Measurements from ENCODE around the gene APOO. TPM values are rescaled to one million over a fixed set of nuclear protein-coding genes. Genes with fewer than 3 reads are reported as not detected.

APOO gene
- total and polyA plus RNA-seq, 2 of the 13 experiments (the other 11 are each of a cell fraction or from before 2014, with no cell fraction given): 9.7 to 22.1 TPM

GRCh38 chrX:23857935-23858334 is 49.8 kb downstream of the APOO start:
- H3K79me2 ChIP-seq (ENCODE audit: insufficient read depth, low read length): no peaks in the 10 kb centered on the region
- 96% methylated on average over 2 of the region's 5 CpGs for WGBS (ENCODE audit: low lambda C conversion rate)
- CTCF ChIA-PET (ENCODE audit: low intra/inter-chr PET ratio, low total read pairs): no interaction called here
- no peaks in the 10 kb centered on the region for H3K27me3 ChIP-seq (ENCODE audit: control insufficient read depth in 1 of 2, insufficient read depth in 2 of 2, low read length in 2 of 2)
- BruUV-seq (replicated peaks): no TSS peak
- H3K9ac ChIP-seq (ENCODE audit: insufficient read depth, low read depth, low read length): no peak overlapping the region
- no peak overlapping the region for H3K27ac ChIP-seq (ENCODE audit: extremely low read length, insufficient read depth, low read length)
- no peak overlapping the region for H2AFZ ChIP-seq (ENCODE audit: low read length)
- in situ Hi-C loops (cut with HindIII; ENCODE audit: extremely low pct_ligation_motif_present, low pct_unique_long_range_greater_than_20kb) (no loop called here), intact Hi-C loops (cut with micrococcal nuclease; ENCODE audit: unreplicated experiment) (no loop called here)
- POLR2A ChIA-PET: no interaction called here
- no peak overlapping the region for H3K4me2 ChIP-seq (ENCODE audit: low read depth, low read length)
- peaks cover 16% of the 10 kb centered on the region for H3K4me1 ChIP-seq (ENCODE audit: insufficient read depth, low read length)
- H4K20me1 ChIP-seq (ENCODE audit: insufficient read depth, low read length): no peaks in the 10 kb centered on the region
- H3K36me3 ChIP-seq (replicated peaks in 1 of 2; ENCODE audit: control insufficient read depth in 1 of 2, insufficient read depth in 2 of 2, low read length in 2 of 2): no peaks in the 10 kb centered on the region
- no peak for ATAC-seq
- no peak for FAIRE-seq
- DNase-seq (ENCODE audit: low spot score): no peak
- no peak overlapping the region for H3K4me3 ChIP-seq (replicated peaks in 1 of 3; ENCODE audit: insufficient read depth in 1 of 3, low read depth in 2 of 3, low read length in 3 of 3)
- no peak for TF ChIP-seq CC2D1A (CRISPR knock-in tag; IDR thresholded peaks at IDR 0.05)
- H3K9me3 ChIP-seq (ENCODE audit: low read length): no peaks in the 10 kb centered on the region

- DNase-seq (ENCODE audit: low spot score) (peak; percentile 16), ATAC-seq (peak; percentile 77), FAIRE-seq (no peak)
- CTCF ChIA-PET (ENCODE audit: low intra/inter-chr PET ratio, low total read pairs): no interaction called here
- in situ Hi-C loops (cut with HindIII; ENCODE audit: extremely low pct_ligation_motif_present, low pct_unique_long_range_greater_than_20kb): no loop called here
- BruUV-seq (replicated peaks): no TSS peak
- TF ChIP-seq, protein P1, sequence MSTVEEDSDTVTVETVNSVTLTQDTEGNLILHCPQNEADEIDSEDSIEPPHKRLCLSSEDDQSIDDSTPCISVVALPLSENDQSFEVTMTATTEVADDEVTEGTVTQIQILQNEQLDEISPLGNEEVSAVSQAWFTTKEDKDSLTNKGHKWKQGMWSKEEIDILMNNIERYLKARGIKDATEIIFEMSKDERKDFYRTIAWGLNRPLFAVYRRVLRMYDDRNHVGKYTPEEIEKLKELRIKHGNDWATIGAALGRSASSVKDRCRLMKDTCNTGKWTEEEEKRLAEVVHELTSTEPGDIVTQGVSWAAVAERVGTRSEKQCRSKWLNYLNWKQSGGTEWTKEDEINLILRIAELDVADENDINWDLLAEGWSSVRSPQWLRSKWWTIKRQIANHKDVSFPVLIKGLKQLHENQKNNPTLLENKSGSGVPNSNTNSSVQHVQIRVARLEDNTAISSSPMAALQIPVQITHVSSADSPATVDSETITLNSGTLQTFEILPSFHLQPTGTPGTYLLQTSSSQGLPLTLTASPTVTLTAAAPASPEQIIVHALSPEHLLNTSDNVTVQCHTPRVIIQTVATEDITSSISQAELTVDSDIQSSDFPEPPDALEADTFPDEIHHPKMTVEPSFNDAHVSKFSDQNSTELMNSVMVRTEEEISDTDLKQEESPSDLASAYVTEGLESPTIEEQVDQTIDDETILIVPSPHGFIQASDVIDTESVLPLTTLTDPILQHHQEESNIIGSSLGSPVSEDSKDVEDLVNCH (CRISPR knock-in tag; IDR thresholded peaks at IDR 0.05): no peak
- no peak for TF ChIP-seq STAT5B (CRISPR knock-in tag; IDR thresholded peaks at IDR 0.05)
- TF ChIP-seq PHF21A (CRISPR knock-in tag; IDR thresholded peaks at IDR 0.05): no peak
- TF ChIP-seq ZNF44 (CRISPR knock-in tag; IDR thresholded peaks at IDR 0.05): no peak
- no peak for TF ChIP-seq SRY (CRISPR knock-in tag; IDR thresholded peaks at IDR 0.05)
- TF ChIP-seq, protein P2, sequence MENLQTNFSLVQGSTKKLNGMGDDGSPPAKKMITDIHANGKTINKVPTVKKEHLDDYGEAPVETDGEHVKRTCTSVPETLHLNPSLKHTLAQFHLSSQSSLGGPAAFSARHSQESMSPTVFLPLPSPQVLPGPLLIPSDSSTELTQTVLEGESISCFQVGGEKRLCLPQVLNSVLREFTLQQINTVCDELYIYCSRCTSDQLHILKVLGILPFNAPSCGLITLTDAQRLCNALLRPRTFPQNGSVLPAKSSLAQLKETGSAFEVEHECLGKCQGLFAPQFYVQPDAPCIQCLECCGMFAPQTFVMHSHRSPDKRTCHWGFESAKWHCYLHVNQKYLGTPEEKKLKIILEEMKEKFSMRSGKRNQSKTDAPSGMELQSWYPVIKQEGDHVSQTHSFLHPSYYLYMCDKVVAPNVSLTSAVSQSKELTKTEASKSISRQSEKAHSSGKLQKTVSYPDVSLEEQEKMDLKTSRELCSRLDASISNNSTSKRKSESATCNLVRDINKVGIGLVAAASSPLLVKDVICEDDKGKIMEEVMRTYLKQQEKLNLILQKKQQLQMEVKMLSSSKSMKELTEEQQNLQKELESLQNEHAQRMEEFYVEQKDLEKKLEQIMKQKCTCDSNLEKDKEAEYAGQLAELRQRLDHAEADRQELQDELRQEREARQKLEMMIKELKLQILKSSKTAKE (CRISPR knock-in tag; IDR thresholded peaks at IDR 0.05; ENCODE audit: borderline replicate concordance): no peak
- peak; percentile 83 for TF ChIP-seq RFX5 (IDR thresholded peaks at IDR 0.05; ENCODE audit: low read depth, low read length)
- TF ChIP-seq HNF4G (IDR thresholded peaks at IDR 0.05; ENCODE audit: borderline replicate concordance, low read depth, low read length): no peak
- no peak for TF ChIP-seq HNF4G (CRISPR knock-in tag; IDR thresholded peaks at IDR 0.05; ENCODE audit: borderline replicate concordance, low read depth)
- no peak for TF ChIP-seq ZBTB42 (CRISPR knock-in tag; IDR thresholded peaks at IDR 0.05)
- no peak for TF ChIP-seq BATF2 (CRISPR knock-in tag; IDR thresholded peaks at IDR 0.05)
- no peak for TF ChIP-seq ZNF260 (CRISPR knock-in tag; IDR thresholded peaks at IDR 0.05; ENCODE audit: borderline replicate concordance, low read depth)
- 0 out of 2 replicates have a peak, but pooled peaks have one; percentile 17 for TF ChIP-seq HNF4A (CRISPR knock-in tag; IDR thresholded peaks at IDR 0.05)
- Histone ChIP-seq H2AFZ (ENCODE audit: low read length) (no peak overlapping the region), H3K27me3 (ENCODE audit: control insufficient read depth in 1 of 2, insufficient read depth in 2 of 2, low read length in 2 of 2) (no peaks in the 10 kb centered on the region), H3K9ac (ENCODE audit: insufficient read depth, low read depth, low read length) (no peak overlapping the region), H3K27ac (ENCODE audit: extremely low read length, insufficient read depth, low read length) (no peak overlapping the region), H4K20me1 (ENCODE audit: insufficient read depth, low read length) (no peaks in the 10 kb centered on the region), H3K4me3 (replicated peaks in 1 of 3; ENCODE audit: insufficient read depth in 1 of 3, low read depth in 2 of 3, low read length in 3 of 3) (no peak overlapping the region), H3K4me2 (ENCODE audit: low read depth, low read length) (no peak overlapping the region), H3K4me1 (ENCODE audit: insufficient read depth, low read length) (peaks cover 16% of the 10 kb centered on the region), H3K9me3 (ENCODE audit: low read length) (no peaks in the 10 kb centered on the region), H3K36me3 (replicated peaks in 1 of 2; ENCODE audit: control insufficient read depth in 1 of 2, insufficient read depth in 2 of 2, low read length in 2 of 2) (no peaks in the 10 kb centered on the region), H3K79me2 (ENCODE audit: insufficient read depth, low read length) (no peaks in the 10 kb centered on the region)
- intact Hi-C loops (cut with micrococcal nuclease; ENCODE audit: unreplicated experiment): no loop called here
- POLR2A ChIA-PET: interaction anchor here (1.1 kb wide), 1 partner anchor 75 kb away, joined by 4 read pairs; the partner anchor contains the start of gene SAT1
Observed at GRCh38 chrX:23857363-23857762, 50.4 kb downstream of the APOO start.
